ENCODE data around the gene FAM83C. TPM values are rescaled to one million over a fixed set of nuclear protein-coding genes. Genes with fewer than 3 reads are reported as not detected.

FAM83C gene
- polyA plus RNA-seq, 1 of the 3 experiments (the other 2 are of a cell fraction) = not detected

DNA sequence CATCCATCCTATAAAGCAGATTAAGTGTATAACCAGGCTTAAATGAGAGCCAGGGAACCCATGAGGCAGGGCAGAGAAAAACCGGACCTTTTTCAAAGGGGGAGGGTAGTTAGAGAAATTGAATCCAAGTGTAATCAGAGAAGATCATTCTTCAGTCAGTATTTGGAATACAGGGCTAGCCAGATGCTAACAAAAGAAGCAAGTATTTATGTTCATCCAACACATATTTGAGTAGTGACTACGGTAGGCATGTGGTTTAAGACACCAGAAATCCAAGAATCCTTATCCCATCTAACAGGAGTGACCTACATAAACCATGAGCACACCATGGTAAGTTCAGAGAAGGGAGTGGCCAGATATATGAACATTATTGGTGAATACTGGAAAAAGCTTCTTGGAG lies 46.8 kb upstream of the FAM83C start:
- no peaks in the 10 kb centered on the region for H3K9me3 ChIP-seq
- no peak overlapping the region for H3K9ac ChIP-seq
- no peaks in the 10 kb centered on the region for H4K20me1 ChIP-seq (ENCODE audit: insufficient read depth)
- ChIA-PET POLR2A (no interaction called here), CTCF (no interaction called here)
- no peaks in the 10 kb centered on the region for H3K27me3 ChIP-seq (ENCODE audit: insufficient read depth)
- H3F3A ChIP-seq (replicated peaks; ENCODE audit: insufficient read depth) = peaks cover 6% of the 10 kb centered on the region
- H3K4me1 ChIP-seq (ENCODE audit: control insufficient read depth in 1 of 2, insufficient read depth in 2 of 2, low read depth in 1 of 2, low read length in 1 of 2) = peaks cover 0 to 10% of the 10 kb centered on the region in 2 experiments; a peak in 3 of 4 replicates
- no peak overlapping the region for H3K4me3 ChIP-seq (ENCODE audit: low read depth in 2 of 2, low read length in 1 of 2)
- peaks cover 3 to 11% of the 10 kb centered on the region in 2 experiments for H3K36me3 ChIP-seq (replicated peaks in 1 of 2; ENCODE audit: control insufficient read depth in 1 of 2, insufficient read depth in 2 of 2, low read length in 1 of 2)
- no peaks in the 10 kb centered on the region for H3K79me2 ChIP-seq (ENCODE audit: insufficient read depth)
- WGBS (ENCODE audit: low lambda C conversion rate) = 20% methylated on average over 2 of the region's 2 CpGs
- H3K4me2 ChIP-seq = no peak overlapping the region; the same call in 1 of the 2 replicates
- no peak for DNase-seq
- no peak overlapping the region for H2AFZ ChIP-seq (ENCODE audit: low read depth)
- H3K27ac ChIP-seq (ENCODE audit: low read depth in 2 of 2, low read length in 1 of 2) = peak overlapping the region; percentile 57 to 72; a peak in 3 of 4 replicates
- no peaks in the 10 kb centered on the region for H3K9me2 ChIP-seq
- no peak for TF ChIP-seq TAF1 (IDR thresholded peaks at IDR 0.05; ENCODE audit: borderline replicate concordance, low read depth, low read length)
- peak; percentile 89 for TF ChIP-seq TCF12 (IDR thresholded peaks at IDR 0.05)
- TF ChIP-seq FOSL2 (IDR thresholded peaks at IDR 0.05; ENCODE audit: borderline replicate concordance, low read depth) = peak; percentile 59; the same call in 1 of the 2 replicates
- TF ChIP-seq POLR2AphosphoS5 (IDR thresholded peaks at IDR 0.05; ENCODE audit: low read depth, low read length) = peak; percentile 38; the same call in 1 of the 2 replicates
- TF ChIP-seq MXI1 (IDR thresholded peaks at IDR 0.05; ENCODE audit: low read depth, low read length) = no peak
- peak; percentile 42; the same call in 1 of the 2 replicates for TF ChIP-seq RXRA (IDR thresholded peaks at IDR 0.05; ENCODE audit: borderline replicate concordance, low read depth)
- TF ChIP-seq JUND (IDR thresholded peaks at IDR 0.05) = peak; percentile 23; the same call in 1 of the 2 replicates
- TF ChIP-seq EZH2phosphoT487 (IDR thresholded peaks at IDR 0.05; ENCODE audit: borderline replicate concordance, low read depth) = no peak
- TF ChIP-seq ELF1 (IDR thresholded peaks at IDR 0.05) = no peak
- 0 out of 2 replicates have a peak, but pooled peaks have one; percentile 18 for TF ChIP-seq SIN3A (IDR thresholded peaks at IDR 0.05; ENCODE audit: borderline replicate concordance, low read depth, low read length)
- TF ChIP-seq GATA2 (CRISPR knock-in tag; IDR thresholded peaks at IDR 0.05) = no peak
- TF ChIP-seq RFX5 (IDR thresholded peaks at IDR 0.05; ENCODE audit: low read length) = no peak
- TF ChIP-seq EP300 (IDR thresholded peaks at IDR 0.05; ENCODE audit: borderline replicate concordance in 1 of 2, low read depth in 1 of 2, low read length in 1 of 2) = peak in 1 of 2 experiments; percentile 40; a peak in 1 of 4 replicates
- TF ChIP-seq, protein P1, sequence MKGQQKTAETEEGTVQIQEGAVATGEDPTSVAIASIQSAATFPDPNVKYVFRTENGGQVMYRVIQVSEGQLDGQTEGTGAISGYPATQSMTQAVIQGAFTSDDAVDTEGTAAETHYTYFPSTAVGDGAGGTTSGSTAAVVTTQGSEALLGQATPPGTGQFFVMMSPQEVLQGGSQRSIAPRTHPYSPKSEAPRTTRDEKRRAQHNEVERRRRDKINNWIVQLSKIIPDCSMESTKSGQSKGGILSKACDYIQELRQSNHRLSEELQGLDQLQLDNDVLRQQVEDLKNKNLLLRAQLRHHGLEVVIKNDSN (IDR thresholded peaks at IDR 0.05; ENCODE audit: borderline replicate concordance, low read depth) = no peak
- TF ChIP-seq, protein P2, sequence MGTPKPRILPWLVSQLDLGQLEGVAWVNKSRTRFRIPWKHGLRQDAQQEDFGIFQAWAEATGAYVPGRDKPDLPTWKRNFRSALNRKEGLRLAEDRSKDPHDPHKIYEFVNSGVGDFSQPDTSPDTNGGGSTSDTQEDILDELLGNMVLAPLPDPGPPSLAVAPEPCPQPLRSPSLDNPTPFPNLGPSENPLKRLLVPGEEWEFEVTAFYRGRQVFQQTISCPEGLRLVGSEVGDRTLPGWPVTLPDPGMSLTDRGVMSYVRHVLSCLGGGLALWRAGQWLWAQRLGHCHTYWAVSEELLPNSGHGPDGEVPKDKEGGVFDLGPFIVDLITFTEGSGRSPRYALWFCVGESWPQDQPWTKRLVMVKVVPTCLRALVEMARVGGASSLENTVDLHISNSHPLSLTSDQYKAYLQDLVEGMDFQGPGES (IDR thresholded peaks at IDR 0.05; ENCODE audit: low read depth, low read length) = no peak
- TF ChIP-seq, protein P3, sequence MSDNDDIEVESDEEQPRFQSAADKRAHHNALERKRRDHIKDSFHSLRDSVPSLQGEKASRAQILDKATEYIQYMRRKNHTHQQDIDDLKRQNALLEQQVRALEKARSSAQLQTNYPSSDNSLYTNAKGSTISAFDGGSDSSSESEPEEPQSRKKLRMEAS (IDR thresholded peaks at IDR 0.05; ENCODE audit: low read depth) = peak; percentile 23; the same call in 1 of the 2 replicates
- TF ChIP-seq FOXJ3 (CRISPR knock-in tag; IDR thresholded peaks at IDR 0.05) = no peak
- TF ChIP-seq TEAD4 (IDR thresholded peaks at IDR 0.05; ENCODE audit: borderline replicate concordance, insufficient read depth) = peak; percentile 46; the same call in 1 of the 2 replicates
- TF ChIP-seq MEF2A (IDR thresholded peaks at IDR 0.05; ENCODE audit: borderline replicate concordance, low read depth) = no peak
- no peak for TF ChIP-seq CHD2 (IDR thresholded peaks at IDR 0.05; ENCODE audit: low read length, partially characterized antibody)
- no peak for TF ChIP-seq NRF1 (IDR thresholded peaks at IDR 0.05; ENCODE audit: low read depth, low read length)
- peak; percentile 61; the same call in 1 of the 2 replicates for TF ChIP-seq PBX3 (IDR thresholded peaks at IDR 0.05)
- TF ChIP-seq REST (IDR thresholded peaks at IDR 0.05; ENCODE audit: low read depth, low read length) = no peak
- no peak for TF ChIP-seq GABPA (IDR thresholded peaks at IDR 0.05; ENCODE audit: low read depth)
- peak; percentile 68 for TF ChIP-seq NFIC (IDR thresholded peaks at IDR 0.05; ENCODE audit: borderline replicate concordance)
- no peak for TF ChIP-seq RCOR1 (IDR thresholded peaks at IDR 0.05; ENCODE audit: low read length)
- TF ChIP-seq, protein P4, sequence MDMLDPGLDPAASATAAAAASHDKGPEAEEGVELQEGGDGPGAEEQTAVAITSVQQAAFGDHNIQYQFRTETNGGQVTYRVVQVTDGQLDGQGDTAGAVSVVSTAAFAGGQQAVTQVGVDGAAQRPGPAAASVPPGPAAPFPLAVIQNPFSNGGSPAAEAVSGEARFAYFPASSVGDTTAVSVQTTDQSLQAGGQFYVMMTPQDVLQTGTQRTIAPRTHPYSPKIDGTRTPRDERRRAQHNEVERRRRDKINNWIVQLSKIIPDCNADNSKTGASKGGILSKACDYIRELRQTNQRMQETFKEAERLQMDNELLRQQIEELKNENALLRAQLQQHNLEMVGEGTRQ (IDR thresholded peaks at IDR 0.05; ENCODE audit: borderline replicate concordance, low read depth, low read length) = no peak

All from SK-N-SH (cell line).